Posterior vena cava (tissue), 2 donors: ENCODE measurements around the gene MLYCD. TPM values are rescaled to one million over a fixed set of nuclear protein-coding genes. Genes with fewer than 3 reads are reported as not detected.
A peak's percentile ranks its signal among the peaks of the same experiment; 100 is the strongest.

ENCODE experiments used
- DNase-seq: peaks from one replicate; pipeline ENCODE4 v3.0.0-alpha.2; 2020; ENCODE audit warnings: low spot score
- intact Hi-C, 2 donors: fragments of 100-400 bp; cut with DNase I; formaldehyde crosslinking; loops; one replicate each; pipeline versions ENCODE4 v1.14.1 to v1.14.2; 2022 to 2023
- total RNA-seq, 2 donors: library from RNA; stranded (reverse); fragmentation: NEBNext Ultra II Directional; extraction: Animal tissue kit (Norgen Biotek cat#: 25700); gene quantifications; one replicate each; pipeline ENCODE4 v1.2.1, GENCODE V29; 2021
- donor health status: DM: yes; HTN: yes; CAD: no.
- donor health status: DM: yes; HTN: yes; CAD: no.

The MLYCD gene
- total RNA-seq, 2 donors from 2014 or later: 5.5 TPM

DNA sequence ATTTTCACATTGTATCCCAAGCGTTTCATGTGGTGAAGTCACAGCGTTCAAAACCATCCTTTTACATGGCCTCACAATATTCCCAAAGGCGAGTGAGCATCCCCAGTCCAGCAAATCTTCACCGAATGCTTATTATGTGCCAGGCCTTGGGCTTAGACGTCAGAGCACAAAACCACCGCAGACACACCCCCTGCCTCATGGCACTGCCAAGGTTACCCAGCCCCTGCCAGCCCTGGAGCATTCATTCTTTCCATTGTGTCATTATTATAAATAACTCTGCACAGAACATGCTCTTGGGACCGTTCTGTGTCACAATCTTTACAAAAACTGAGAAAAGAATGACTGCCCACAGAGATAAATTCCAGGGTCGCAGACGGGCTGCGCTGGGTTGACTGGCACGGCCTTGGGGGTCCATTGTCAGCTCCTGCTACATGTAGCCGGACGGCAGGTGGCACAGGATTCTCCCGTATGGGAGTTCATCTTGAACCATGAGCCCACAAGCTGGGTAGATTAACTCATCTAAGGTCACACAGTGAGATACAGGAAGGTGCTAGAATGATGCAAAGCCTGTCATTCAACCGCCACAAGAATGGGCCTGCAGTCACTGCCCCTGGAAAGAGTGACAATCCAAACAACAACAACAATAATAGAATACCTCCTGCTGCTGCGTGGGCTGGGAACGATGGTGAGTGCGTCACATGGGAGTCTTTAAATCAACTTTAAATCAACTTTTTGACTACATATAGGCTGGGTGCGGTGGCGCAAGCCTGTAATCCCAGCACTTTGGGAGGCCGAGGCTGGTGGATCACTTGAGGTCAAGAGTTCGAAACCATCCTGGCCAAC lies 64.6 kb downstream of the MLYCD start:
- peak; percentile 64 for DNase-seq
- intact Hi-C loops: no loop called here

DNA sequence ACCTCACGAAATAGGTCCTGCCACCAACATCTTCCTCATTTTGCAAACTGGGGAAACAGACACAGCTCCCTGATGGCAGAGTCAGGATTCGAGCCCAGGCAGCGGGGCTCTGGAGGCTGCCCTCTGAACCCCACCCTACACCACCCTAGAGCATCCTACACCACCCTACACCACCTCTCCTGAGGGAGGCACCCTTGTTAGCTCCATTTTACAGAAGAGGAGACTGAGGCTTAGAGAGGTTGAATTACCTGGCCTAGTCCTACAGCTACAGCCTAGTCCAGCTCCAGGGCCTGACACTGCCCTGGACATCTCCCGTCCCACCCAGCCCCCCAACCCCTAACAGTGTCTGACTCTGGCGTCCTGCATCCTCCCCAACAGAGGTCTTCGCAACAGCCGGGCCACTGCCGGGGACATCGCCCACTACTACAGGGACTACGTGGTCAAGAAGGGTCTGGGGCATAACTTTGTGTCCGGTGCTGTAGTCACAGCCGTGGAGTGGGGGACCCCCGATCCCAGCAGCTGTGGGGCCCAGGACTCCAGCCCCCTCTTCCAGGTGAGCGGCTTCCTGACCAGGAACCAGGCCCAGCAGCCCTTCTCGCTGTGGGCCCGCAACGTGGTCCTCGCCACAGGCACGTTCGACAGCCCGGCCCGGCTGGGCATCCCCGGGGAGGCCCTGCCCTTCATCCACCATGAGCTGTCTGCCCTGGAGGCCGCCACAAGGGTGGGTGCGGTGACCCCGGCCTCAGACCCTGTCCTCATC lies 65.9 kb downstream of the MLYCD start:
- intact Hi-C loops: loop anchor here in 1 of 2 donors (5.0 kb wide), 1 partner anchor 97 kb away; no protein-coding TSS in a partner anchor
- DNase-seq: peak; percentile 73

DNA sequence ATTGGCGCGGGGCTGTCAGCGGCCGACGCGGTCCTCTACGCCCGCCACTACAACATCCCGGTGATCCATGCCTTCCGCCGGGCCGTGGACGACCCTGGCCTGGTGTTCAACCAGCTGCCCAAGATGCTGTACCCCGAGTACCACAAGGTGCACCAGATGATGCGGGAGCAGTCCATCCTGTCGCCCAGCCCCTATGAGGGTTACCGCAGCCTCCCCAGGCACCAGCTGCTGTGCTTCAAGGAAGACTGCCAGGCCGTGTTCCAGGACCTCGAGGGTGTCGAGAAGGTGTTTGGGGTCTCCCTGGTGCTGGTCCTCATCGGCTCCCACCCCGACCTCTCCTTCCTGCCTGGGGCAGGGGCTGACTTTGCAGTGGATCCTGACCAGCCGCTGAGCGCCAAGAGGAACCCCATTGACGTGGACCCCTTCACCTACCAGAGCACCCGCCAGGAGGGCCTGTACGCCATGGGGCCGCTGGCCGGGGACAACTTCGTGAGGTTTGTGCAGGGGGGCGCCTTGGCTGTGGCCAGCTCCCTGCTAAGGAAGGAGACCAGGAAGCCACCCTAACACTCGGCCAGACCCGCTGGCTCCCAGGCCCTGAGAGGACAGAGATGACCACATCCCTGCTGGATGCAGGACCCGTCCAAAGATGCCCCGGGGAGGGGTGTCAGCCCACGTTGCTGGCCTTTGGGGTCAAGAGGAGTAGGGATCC lies 66.7 kb downstream of the MLYCD start:
- intact Hi-C loops: loop anchor here in 1 of 2 donors (5.0 kb wide), 1 partner anchor 97 kb away; no protein-coding TSS in a partner anchor
- DNase-seq: no peak

DNA sequence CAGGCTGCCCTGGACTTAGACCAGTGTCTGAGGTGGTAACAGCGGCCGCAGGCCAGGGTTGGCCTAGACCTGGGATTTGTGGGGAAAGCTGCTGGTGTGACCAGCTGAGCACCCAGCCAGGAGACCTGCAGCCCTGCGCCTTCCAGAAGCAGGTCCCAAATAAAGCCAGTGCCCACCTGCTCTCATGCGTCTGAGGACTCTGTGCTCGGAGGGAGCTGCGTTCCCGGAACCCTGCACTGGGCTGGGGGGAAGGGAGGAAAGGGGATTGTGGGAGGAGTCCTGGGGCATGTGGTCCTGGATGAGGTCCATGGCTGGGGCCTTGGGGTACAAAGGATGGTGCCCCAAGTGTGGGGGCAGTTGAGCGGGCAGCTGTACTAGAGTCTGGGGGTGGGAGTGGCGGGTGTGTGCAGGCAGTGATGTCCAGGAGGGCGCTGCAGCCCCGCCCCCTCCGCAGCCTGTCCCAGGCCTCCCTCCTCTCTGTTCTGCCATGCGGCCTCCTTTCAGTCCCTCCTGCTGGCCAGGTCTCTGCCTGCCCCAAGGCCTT lies 67.3 kb downstream of the MLYCD start:
- intact Hi-C loops: loop anchor here in 1 of 2 donors (5.0 kb wide), 1 partner anchor 96 kb away; no protein-coding TSS in a partner anchor
- DNase-seq: peak; percentile 72

DNA sequence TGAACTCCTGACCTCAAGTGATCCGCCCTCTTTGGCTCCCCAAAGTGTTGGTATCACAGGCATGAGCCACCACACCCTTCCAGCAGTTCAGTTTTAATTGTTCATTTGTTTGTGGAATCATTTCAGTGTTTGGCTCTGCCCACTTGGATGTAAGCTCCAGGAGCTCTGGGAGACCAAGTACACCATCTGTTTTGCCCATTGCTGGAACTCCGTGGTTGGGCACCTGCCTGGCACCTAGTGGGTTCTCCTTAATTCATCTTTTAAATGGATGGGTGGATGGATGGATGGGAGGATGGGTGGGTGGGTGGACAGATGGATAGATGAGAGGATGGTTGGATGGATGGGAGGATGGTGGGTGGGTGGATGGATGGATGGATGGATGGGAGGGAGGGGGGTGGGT lies 68.2 kb downstream of the MLYCD start:
- intact Hi-C loops: loop anchor here in 1 of 2 donors (5.0 kb wide), 1 partner anchor 95 kb away; no protein-coding TSS in a partner anchor

DNA sequence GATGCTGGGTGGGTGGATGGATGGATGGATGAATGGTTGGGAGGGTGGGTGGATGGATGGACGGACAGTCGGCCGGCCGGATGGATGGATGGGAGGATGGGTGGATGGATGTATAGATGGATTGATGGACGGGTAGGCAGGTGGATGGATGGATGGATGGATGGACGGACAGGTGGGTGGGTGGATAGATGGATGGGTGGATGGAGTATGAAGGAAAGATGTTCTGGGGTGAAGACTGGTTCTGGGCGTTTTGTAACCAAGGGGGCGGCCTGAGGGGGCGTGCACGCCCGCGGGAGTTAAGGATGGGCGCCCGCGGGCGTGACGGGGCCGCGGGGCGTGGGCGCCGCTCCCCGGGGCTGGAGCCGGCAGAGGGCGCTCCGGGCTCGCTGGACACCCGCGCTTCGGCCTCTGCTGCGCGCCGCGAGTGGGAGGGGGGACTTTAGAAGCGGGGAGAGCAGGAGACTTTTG lies 69.0 kb downstream of the MLYCD start, which contains the start of gene NECAB2:
Gene NECAB2, plus strand, starts transcription at position 407 of the 468 bp plus-strand sequence. CDS start 405 bp downstream, outside the sequence.
- peak; percentile 86 for DNase-seq
- intact Hi-C loops: loop anchor here (2.0 to 5.0 kb wide), 2 partner anchors 94 to 97 kb away; no protein-coding TSS in a partner anchor

More for the DNA sequence above, 68.2 kb downstream of the MLYCD start:
- peak; percentile 20 for DNase-seq

DNA sequence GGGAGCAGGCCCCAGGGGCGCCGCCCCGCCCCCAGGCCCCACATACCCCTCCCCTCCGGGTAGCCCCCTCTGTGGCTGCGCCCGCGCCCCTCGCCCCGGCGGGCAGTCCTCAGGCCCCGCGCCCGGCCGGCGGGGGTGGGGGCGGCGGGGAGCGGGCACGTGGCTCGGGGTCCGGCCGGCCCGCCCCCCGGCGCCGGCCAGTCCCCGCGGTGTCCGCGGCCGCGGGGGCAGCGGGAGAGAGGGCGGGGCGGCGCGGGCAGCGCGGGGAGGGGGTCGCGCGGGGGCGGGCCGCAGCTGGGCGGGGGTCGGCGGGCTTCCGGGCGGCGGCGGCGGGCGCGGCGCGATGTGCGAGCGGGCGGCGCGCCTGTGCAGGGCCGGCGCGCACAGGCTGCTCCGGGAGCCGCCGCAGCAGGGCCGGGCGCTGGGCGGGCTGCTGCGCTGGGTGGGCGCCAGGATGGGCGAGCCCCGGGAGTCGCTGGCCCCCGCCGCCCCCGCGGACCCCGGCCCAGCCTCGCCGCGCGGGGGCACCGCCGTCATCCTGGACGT lies 69.5 kb downstream of the MLYCD start:
- DNase-seq: no peak

DNA sequence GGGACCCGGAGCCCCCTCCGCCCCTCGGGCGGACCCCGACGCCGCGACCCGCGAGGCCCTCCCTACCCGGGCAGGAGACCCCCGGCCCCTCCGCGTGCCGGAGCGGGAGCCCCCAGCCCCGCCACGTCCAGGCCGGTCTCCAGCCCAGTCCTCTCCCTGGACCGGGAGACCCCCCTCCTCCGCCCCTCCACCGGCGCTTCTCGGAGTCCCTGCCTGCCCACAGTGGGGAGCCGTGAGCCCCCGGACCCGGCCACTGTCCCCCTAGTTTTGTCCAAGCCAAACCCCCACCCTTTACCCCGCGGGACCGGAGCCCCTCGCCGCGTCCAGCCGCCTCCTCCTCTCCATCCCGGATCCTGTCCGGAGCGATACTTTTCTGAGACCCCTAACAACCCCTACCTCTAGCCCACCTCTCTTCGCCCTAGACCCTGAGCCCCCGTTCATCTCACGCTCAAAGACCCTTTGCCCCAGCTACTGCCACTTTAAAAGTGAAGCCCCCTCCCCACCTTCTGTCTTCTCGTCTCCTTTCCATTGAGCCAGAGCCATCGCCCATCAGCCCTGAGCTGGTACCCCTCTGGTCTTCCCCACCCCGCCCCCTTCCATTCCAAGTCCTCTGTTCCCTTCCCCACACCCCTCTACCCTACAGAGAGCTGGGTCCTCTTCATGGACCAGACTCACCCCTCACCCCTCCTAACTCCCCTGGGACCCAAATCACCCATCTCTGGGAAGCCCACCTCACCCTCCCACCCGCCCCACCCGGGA lies 70.2 kb downstream of the MLYCD start:
- DNase-seq: peak; percentile 80
- intact Hi-C loops: loop anchor here (2.0 to 5.0 kb wide), 2 partner anchors 93 to 96 kb away; no protein-coding TSS in a partner anchor

More for the DNA sequence above, 69.5 kb downstream of the MLYCD start:
- intact Hi-C loops: loop anchor here (2.0 to 5.0 kb wide), 2 partner anchors 94 to 96 kb away; no protein-coding TSS in a partner anchor

DNA sequence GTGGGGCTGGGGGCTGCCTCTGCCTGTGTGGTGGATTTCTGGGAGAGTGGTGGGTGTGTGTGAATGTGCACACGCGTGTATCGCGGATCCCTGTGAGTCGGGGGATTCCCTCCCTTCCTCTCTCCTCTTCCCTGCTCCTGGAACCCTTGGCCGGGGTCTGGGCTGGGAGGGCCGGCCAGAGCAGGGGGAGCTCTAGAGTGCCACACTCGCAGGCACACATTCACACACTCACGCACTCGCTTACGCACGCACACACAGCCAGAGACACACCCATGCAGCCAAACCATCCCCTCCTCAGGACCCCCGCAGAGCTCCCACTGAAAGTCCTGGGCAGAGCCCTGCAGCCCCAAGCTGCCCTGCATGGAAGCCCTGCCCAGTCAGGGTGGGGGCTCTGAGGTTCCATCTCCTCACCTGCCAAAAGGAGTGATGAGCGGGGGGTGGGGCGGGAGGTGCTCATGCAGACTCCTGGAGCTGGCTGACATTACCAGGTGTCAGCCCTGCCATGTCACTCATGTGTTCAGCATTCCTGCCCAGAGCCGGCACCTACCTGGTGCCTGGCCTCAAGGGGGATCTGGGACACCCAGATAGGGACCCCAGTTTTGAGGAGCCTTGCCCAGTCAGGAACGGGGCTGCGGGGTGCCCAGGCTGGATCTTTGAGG lies 71.0 kb downstream of the MLYCD start:
- intact Hi-C loops: loop anchor here (2.0 to 5.0 kb wide), 3 partner anchors 92 to 212 kb away; no protein-coding TSS in a partner anchor
- peak; percentile 75 for DNase-seq

DNA sequence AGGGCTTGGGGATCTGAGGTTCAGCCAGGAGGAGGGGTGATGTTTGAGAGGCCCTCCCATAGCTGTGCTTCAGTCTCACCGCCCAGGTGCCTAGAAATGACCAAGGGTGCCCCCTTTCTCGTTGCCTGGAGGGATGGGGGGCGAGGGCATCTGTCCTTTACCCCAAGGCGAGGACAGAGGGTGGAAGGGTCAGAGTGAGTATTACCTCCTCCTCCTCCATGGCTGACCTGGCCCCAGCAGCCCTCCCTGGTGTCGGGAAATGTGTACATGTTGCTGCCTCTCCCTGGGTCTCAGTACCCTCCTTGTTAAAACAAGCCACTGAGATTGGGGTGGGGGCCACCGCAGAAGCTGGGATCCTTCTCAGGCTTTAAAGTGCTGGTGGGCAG lies 71.5 kb downstream of the MLYCD start:
- intact Hi-C loops: loop anchor here in 1 of 2 donors (5.0 kb wide), 1 partner anchor 212 kb away; no protein-coding TSS in a partner anchor

DNA sequence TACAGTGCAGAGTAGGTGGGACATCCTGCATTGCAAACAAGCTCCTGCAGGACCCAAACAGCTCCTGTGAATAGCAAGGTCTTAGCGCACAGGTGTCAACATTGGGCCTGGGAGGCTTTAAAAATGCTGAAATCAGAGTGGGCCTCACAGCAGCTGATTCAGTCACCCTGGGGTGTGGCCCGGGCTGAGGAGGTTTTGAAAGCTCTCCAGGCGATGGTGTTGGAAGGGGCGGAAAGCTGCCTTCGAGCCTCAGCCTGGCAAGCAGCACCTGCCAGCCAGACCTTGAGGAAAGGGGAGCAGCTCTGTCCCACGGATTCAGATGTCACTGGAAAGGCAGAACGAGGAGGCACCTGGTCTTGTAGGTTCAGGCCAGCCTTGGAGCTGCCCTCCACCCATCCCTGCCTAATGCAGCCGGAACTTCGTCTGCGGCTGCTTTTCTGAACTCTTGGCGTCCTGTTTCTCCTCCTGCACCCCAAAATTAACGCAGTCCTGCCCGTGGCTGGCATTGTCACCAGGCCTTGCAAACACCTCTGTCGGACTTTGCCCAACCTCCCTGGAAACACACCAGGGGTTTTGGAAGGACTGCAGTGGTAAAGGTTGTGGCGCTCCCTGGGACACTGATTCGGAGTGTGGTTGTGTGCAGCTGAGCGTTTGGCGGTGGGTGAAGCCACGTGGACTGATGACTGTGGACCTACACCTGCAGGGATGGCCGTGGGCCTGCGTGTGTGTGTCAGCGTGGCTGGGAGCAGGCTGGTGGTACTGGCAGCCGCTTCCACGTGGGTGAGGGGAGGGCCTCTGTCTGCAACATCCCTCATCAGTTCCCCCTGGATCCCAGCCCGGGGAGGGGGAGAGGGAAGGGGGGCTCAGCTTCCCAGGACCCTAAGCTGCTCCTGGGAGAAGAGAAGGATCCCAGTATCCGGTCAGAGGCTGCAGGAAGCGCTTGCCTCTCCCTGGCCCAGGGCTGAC lies 72.5 kb downstream of the MLYCD start:
- intact Hi-C loops: loop anchor here in 1 of 2 donors (5.0 kb wide), 1 partner anchor 211 kb away; no protein-coding TSS in a partner anchor
- DNase-seq: peak; percentile 74

More for the DNA sequence above, 71.5 kb downstream of the MLYCD start:
- DNase-seq: peak; percentile 62

DNA sequence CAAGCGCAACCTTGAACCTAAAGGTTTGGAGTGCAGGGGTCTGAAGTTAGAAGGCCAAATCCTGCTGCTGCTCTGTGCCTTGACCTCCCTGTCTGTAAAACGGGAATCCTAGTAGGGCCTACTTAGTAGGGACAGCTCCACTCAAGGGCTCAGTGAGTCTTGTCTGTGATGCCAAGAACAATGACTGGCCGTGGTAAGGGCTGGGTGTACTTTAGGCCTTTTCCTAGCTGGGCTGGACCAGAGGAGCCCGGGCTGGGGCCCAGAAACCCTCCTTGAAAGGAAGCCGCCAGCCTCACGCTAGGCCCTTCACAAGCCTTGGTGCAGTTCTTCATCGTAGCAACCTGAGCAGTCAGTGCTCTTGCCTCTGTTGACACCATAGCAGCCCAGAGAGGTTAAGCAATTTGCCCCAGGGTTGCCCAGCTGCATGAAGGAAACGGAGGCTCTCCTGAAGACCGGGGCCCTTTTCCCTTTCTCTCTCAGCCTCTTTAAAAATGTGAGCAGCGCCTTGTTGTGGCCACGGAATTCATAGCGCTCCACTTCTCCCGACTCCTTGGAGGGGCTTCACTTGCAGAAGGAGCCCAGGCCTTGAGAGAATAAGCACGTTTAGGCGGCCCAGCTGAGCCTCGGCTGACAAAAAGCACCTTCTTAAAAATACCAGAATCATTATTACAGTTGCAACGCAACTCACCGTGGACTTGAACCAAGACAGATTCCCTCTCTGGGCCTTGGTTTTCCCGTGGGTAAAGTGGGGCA lies 73.5 kb downstream of the MLYCD start:
- intact Hi-C loops: loop anchor here in 1 of 2 donors (5.0 kb wide), 1 partner anchor 210 kb away; no protein-coding TSS in a partner anchor
- DNase-seq: peak; percentile 31

DNA sequence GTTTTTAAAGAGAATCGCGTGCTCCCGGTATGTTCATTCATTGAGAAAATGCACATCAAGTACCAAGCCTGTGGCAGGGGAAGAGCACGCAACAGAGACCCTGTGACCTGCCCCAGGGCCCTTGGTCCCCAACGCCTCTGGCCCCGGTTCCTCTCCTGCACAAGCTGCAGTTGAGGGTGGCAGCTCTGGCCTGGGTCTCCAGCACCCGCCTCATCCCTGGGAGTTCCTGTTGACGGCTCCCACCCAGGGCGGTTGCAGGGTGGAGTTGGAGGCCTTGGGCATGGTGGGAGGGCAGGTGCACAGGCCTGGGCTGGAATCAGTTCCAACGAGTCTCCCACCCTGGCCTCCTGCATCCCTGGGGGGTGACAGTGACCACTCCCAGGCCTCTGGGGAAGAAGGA lies 74.2 kb downstream of the MLYCD start:
- intact Hi-C loops: loop anchor here in 1 of 2 donors (5.0 kb wide), 1 partner anchor 209 kb away; no protein-coding TSS in a partner anchor
- peak; percentile 57 for DNase-seq

DNA sequence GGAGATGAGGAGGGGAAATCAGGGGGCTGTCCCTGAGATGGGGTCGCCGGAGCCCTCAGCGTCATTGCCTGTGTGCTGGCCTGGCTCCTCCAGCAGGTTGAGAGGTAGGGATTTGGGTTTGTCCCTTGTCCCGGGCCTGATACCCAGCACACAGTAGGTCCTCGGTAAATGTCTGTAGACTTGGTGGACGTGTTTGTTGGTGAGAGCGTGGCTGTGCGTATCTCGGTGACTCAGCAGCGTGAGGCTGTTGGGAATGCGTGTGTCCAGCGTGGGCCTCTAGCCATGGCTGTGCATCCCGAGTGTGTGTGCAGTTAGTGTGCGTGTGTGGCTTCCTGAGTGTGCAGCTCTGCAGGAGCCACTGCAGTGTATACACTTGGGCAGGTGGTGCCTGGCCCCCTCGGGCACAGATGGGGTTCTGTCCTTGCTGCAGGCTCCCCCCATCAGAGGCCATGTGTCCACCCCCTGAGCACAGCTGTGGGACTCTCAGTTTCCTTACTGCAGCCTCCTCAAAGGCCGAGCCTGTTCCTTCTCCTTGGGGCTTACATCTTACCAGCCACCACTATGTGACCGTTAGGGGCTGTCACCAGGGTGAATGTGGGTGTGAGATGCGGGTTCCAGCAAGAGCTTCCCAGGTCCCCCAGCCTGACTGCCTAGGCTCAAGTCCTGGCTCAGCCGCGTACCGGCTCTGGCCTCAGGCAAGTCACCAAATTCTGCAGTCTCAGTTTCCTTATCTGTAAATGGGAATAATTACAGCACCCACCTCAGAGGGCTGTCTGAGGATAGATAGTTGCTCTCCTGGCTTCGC lies 74.9 kb downstream of the MLYCD start:
- DNase-seq: peak; percentile 67
- intact Hi-C loops: loop anchor here in 1 of 2 donors (5.0 kb wide), 1 partner anchor 209 kb away; no protein-coding TSS in a partner anchor
